Naive thymus-derived CD4-positive, alpha-beta T cell (primary cell): ENCODE data around the gene TMEM209. TPM values are rescaled to one million over a fixed set of nuclear protein-coding genes. Genes with fewer than 3 reads are reported as not detected.

Source experiments
- ATAC-seq: fragments of 150-1000 bp; cut with Tn5 transposase; 2 replicates; pipeline ENCODE4 v1.10.0; 2021; ENCODE audit warnings: mild to moderate bottlenecking, moderate library complexity
- CTCF ChIA-PET: fragments of 350-600 bp; sonication (Branson Sonifier 250); formaldehyde crosslinking; loops from one replicate; lab custom pipeline; 2021; ENCODE audit warnings: antibody characterized with exemption; lab: Charles Lee
- POLR2A ChIA-PET: fragments of 350-600 bp; sonication (Branson Sonifier 250); formaldehyde crosslinking; loops from one replicate; lab custom pipeline; 2021; ENCODE audit warnings: antibody characterized with exemption, inconsistent platforms; lab: Charles Lee
- DNase-seq, 9 donors: peaks; one replicate each; pipeline versions ENCODE4 v3.0.0 to v3.0.0-alpha.2; 2020 to 2022; ENCODE audit warnings: mixed read lengths in 1 of 9
- H3K27ac ChIP-seq: one replicate; pipeline ENCODE4 v1.7.0; 2013; ENCODE audit warnings: mild to moderate bottlenecking, low read depth, low read length, moderate library complexity
- H3K27me3 ChIP-seq, 2 donors: one replicate each; pipeline ENCODE4 v1.7.0; 2013; ENCODE audit warnings: low read length in 2 of 2, mild to moderate bottlenecking in 2 of 2, moderate library complexity in 2 of 2; ENCODE audit not compliant: control insufficient read depth in 2 of 2, insufficient read depth in 2 of 2
- H3K36me3 ChIP-seq, 3 experiments: 1 replicate in 2 of 3; 2 replicates in 1 of 3; pipeline ENCODE4 v1.7.0; 2013; ENCODE audit warnings: low read length in 3 of 3, mild to moderate bottlenecking in 3 of 3, moderate library complexity in 1 of 3; ENCODE audit not compliant: insufficient read depth in 3 of 3, control insufficient read depth in 2 of 3
- H3K4me1 ChIP-seq, 2 donors: one replicate each; pipeline ENCODE4 v1.7.0; 2013; ENCODE audit warnings: low read length in 2 of 2, mild to moderate bottlenecking in 2 of 2, moderate library complexity in 1 of 2; ENCODE audit not compliant: control insufficient read depth in 2 of 2, insufficient read depth in 2 of 2
- H3K4me3 ChIP-seq: 2 replicates; pipeline ENCODE4 v1.7.0; 2013; ENCODE audit warnings: mild to moderate bottlenecking, low read length
- H3K9me3 ChIP-seq, 3 experiments: 1 replicate in 2 of 3; 2 replicates in 1 of 3; pipeline ENCODE4 v1.7.0; 2013; ENCODE audit warnings: low read length in 3 of 3; ENCODE audit not compliant: control insufficient read depth in 2 of 3
- H3K27ac Mint-ChIP-seq, 9 donors: one replicate each; pipeline ENCODE4 v1.8.0; 2020 to 2022; ENCODE audit warnings: mixed read lengths in 9 of 9, mild to moderate bottlenecking in 8 of 9, moderate library complexity in 5 of 9, inconsistent platforms in 2 of 9
- H3K27me3 Mint-ChIP-seq, 5 donors: one replicate each; pipeline ENCODE4 v1.8.0; 2021 to 2022; ENCODE audit warnings: mixed read lengths in 5 of 5, mild to moderate bottlenecking in 1 of 5
- H3K36me3 Mint-ChIP-seq, 5 donors: one replicate each; pipeline ENCODE4 v1.8.0; 2020 to 2022; ENCODE audit warnings: mixed read lengths in 5 of 5, mild to moderate bottlenecking in 3 of 5, inconsistent platforms in 1 of 5
- H3K4me1 Mint-ChIP-seq, 7 donors: one replicate each; pipeline ENCODE4 v1.8.0; 2020 to 2022; ENCODE audit warnings: mixed read lengths in 7 of 7, mild to moderate bottlenecking in 3 of 7, inconsistent platforms in 1 of 7
- H3K4me3 Mint-ChIP-seq, 10 donors: one replicate each; pipeline ENCODE4 v1.8.0; 2020 to 2022; ENCODE audit warnings: mild to moderate bottlenecking in 10 of 10, mixed read lengths in 10 of 10, moderate library complexity in 6 of 10, inconsistent platforms in 2 of 10
- H3K9me3 Mint-ChIP-seq, 11 donors: one replicate each; pipeline ENCODE4 v1.8.0; 2020 to 2022; ENCODE audit warnings: mixed read lengths in 11 of 11, mild to moderate bottlenecking in 4 of 11, inconsistent platforms in 1 of 11, moderate library complexity in 1 of 11
- intact Hi-C, 2 donors: fragments of 100-400 bp; cut with micrococcal nuclease; formaldehyde crosslinking; loops; one replicate each; pipeline ENCODE4 v1.15.1; 2023
- polyA plus RNA-seq, 2 donors: library from polyadenylated mRNA; unstranded; fragments of 300-500 nt; fragmentation: Illumina TruSeq; gene quantifications; one replicate each; pipeline ENCODE4 v1.2.3, GENCODE V29; 2021
- total RNA-seq, 6 experiments: library from RNA in 5 of 6; stranded (reverse) in 5 of 6; gene quantifications; 1 replicate in 5 of 6; 2 replicates in 1 of 6; pipeline ENCODE4 v1.2.3 and lab custom pipeline; 2021 to 2026

TMEM209 gene
- total and polyA plus RNA-seq, 7 experiments from 2014 or later: 18.8 to 53.9 (median 35.6) TPM

- CTCF ChIA-PET: no interaction called here
- Mint-ChIP-seq H3K36me3 (peaks cover 6 to 56% (median 46%) of the 10 kb centered on the region in 5 donors), H3K4me1 (peaks cover 5 to 24% (median 20%) of the 10 kb centered on the region in 7 donors), H3K4me3 (no peak overlapping the region), H3K27me3 (no peaks in the 10 kb centered on the region), H3K9me3 (no peaks in the 10 kb centered on the region), H3K27ac (no peak overlapping the region)
- no peak for DNase-seq
- Histone ChIP-seq H3K4me1 (no peaks in the 10 kb centered on the region), H3K4me3 (no peak overlapping the region), H3K36me3 (peaks cover 4 to 29% (median 11%) of the 10 kb centered on the region in 3 experiments), H3K27ac (no peak overlapping the region), H3K27me3 (no peaks in the 10 kb centered on the region), H3K9me3 (no peaks in the 10 kb centered on the region)
- POLR2A ChIA-PET: no interaction called here
- ATAC-seq: no peak
- intact Hi-C loops: no loop called here
Measured at GRCh38 chr7:130197094-130197493, 8.1 kb downstream of the TMEM209 start.

- Mint-ChIP-seq H3K9me3 (no peaks in the 10 kb centered on the region), H3K27ac (peak overlapping the region in 2 of 9 donors; percentile 12 to 51), H3K4me3 (no peak overlapping the region), H3K4me1 (peaks cover 4 to 19% (median 15%) of the 10 kb centered on the region in 7 donors), H3K27me3 (no peaks in the 10 kb centered on the region), H3K36me3 (peaks cover 6 to 55% (median 46%) of the 10 kb centered on the region in 5 donors)
- DNase-seq (no peak), ATAC-seq (no peak)
- intact Hi-C loops: no loop called here
- Histone ChIP-seq H3K36me3 (peaks cover 4 to 23% (median 5%) of the 10 kb centered on the region in 3 experiments), H3K4me1 (no peaks in the 10 kb centered on the region), H3K4me3 (no peak overlapping the region), H3K9me3 (no peaks in the 10 kb centered on the region), H3K27me3 (no peaks in the 10 kb centered on the region), H3K27ac (no peak overlapping the region)
- POLR2A ChIA-PET: interaction anchor here (1.7 kb wide), 1 partner anchor 8 kb away, joined by 4 read pairs; the partner anchor contains the start of gene TMEM209
- CTCF ChIA-PET: no interaction called here
Measured at GRCh38 chr7:130196476-130196875, 8.7 kb downstream of the TMEM209 start.

GRCh38 chr7:130195396-130195795 lies 9.8 kb downstream of the TMEM209 start:
- no peak for DNase-seq

GRCh38 chr7:130191791-130192190 lies 13.4 kb downstream of the TMEM209 start:
- H3K27ac ChIP-seq: no peak overlapping the region
- H3K36me3 ChIP-seq: peaks cover 0 to 25% (median 0%) of the 10 kb centered on the region in 3 experiments
- Mint-ChIP-seq H3K4me1 (peaks cover 3 to 12% (median 6%) of the 10 kb centered on the region in 7 donors), H3K27me3 (no peaks in the 10 kb centered on the region), H3K4me3 (no peak overlapping the region), H3K9me3 (no peaks in the 10 kb centered on the region), H3K36me3 (peaks cover 0 to 48% (median 28%) of the 10 kb centered on the region in 5 donors), H3K27ac (no peak overlapping the region)
- no peak for ATAC-seq
- H3K9me3 ChIP-seq: no peaks in the 10 kb centered on the region
- CTCF ChIA-PET: interaction anchor here (0.6 to 1.1 kb wide), 2 partner anchors 13 to 641 kb away, joined by 3 to 4 read pairs; partner anchors contain the start of gene TMEM209
- no peak for DNase-seq
- H3K4me3 ChIP-seq: no peak overlapping the region
- H3K4me1 ChIP-seq: no peaks in the 10 kb centered on the region
- POLR2A ChIA-PET: no interaction called here
- no peaks in the 10 kb centered on the region for H3K27me3 ChIP-seq
- intact Hi-C loops: no loop called here

More at GRCh38 chr7:130195396-130195795, 9.8 kb downstream of the TMEM209 start:
- no peaks in the 10 kb centered on the region for H3K9me3 Mint-ChIP-seq
- intact Hi-C loops: no loop called here
- Histone ChIP-seq H3K36me3 (peaks cover 3 to 25% (median 4%) of the 10 kb centered on the region in 3 experiments), H3K27me3 (no peaks in the 10 kb centered on the region), H3K9me3 (no peaks in the 10 kb centered on the region), H3K4me1 (no peaks in the 10 kb centered on the region), H3K4me3 (no peak overlapping the region), H3K27ac (no peak overlapping the region)
- no peak overlapping the region for H3K4me3 Mint-ChIP-seq
- ChIA-PET CTCF (no interaction called here), POLR2A (interaction anchor here (1.7 kb wide), 1 partner anchor 10 kb away, joined by 4 read pairs; the partner anchor contains the start of gene TMEM209)
- no peak for ATAC-seq
- peaks cover 6 to 50% (median 44%) of the 10 kb centered on the region in 5 donors for H3K36me3 Mint-ChIP-seq
- H3K27me3 Mint-ChIP-seq: no peaks in the 10 kb centered on the region
- H3K27ac Mint-ChIP-seq: no peak overlapping the region
- peaks cover 2 to 14% (median 10%) of the 10 kb centered on the region in 7 donors for H3K4me1 Mint-ChIP-seq

- intact Hi-C loops: no loop called here
- H3K36me3 Mint-ChIP-seq: peaks cover 0 to 50% (median 24%) of the 10 kb centered on the region in 5 donors
- no peaks in the 10 kb centered on the region for H3K27me3 Mint-ChIP-seq
- POLR2A ChIA-PET: no interaction called here
- Histone ChIP-seq H3K27ac (no peak overlapping the region), H3K27me3 (no peaks in the 10 kb centered on the region), H3K4me3 (no peak overlapping the region), H3K36me3 (peaks cover 0 to 27% (median 0%) of the 10 kb centered on the region in 3 experiments), H3K4me1 (no peaks in the 10 kb centered on the region), H3K9me3 (no peaks in the 10 kb centered on the region)
- no peak overlapping the region for H3K27ac Mint-ChIP-seq
- H3K4me1 Mint-ChIP-seq: peaks cover 3 to 12% (median 6%) of the 10 kb centered on the region in 7 donors
- H3K4me3 Mint-ChIP-seq: no peak overlapping the region
- CTCF ChIA-PET: interaction anchor here (0.7 kb wide), 1 partner anchor 92 kb away, joined by 3 read pairs; no protein-coding TSS in a partner anchor
- DNase-seq (no peak), ATAC-seq (no peak)
- H3K9me3 Mint-ChIP-seq: no peaks in the 10 kb centered on the region
Measured at GRCh38 chr7:130189343-130189742, 15.9 kb downstream of the TMEM209 start.

GRCh38 chr7:130187360-130187759 lies 17.8 kb downstream of the TMEM209 start:
- Histone ChIP-seq H3K27ac (no peak overlapping the region), H3K27me3 (no peaks in the 10 kb centered on the region), H3K9me3 (no peaks in the 10 kb centered on the region), H3K4me3 (no peak overlapping the region), H3K4me1 (no peaks in the 10 kb centered on the region), H3K36me3 (peaks cover 4 to 33% (median 6%) of the 10 kb centered on the region in 3 experiments)
- Mint-ChIP-seq H3K27me3 (no peaks in the 10 kb centered on the region), H3K4me3 (no peak overlapping the region), H3K36me3 (peaks cover 0 to 49% (median 29%) of the 10 kb centered on the region in 5 donors), H3K27ac (no peak overlapping the region), H3K4me1 (peaks cover 5 to 10% (median 7%) of the 10 kb centered on the region in 7 donors), H3K9me3 (no peaks in the 10 kb centered on the region)
- intact Hi-C loops: no loop called here
- ChIA-PET POLR2A (no interaction called here), CTCF (interaction anchor here (0.6 kb wide), 1 partner anchor 477 kb away, joined by 3 read pairs; no protein-coding TSS in a partner anchor)
- DNase-seq (no peak), ATAC-seq (no peak)
